Transverse colon (tissue), 4 donors: Measurements from ENCODE around the gene ARID3B. TPM values are rescaled to one million over a fixed set of nuclear protein-coding genes. Genes with fewer than 3 reads are reported as not detected.

Experiments used
- DNase-seq: peaks from one replicate; pipeline ENCODE4 v3.0.0-alpha.2; 2019
- H3K27ac ChIP-seq, 4 donors: fragments of 200-600 bp; sonication (generic); 2 replicates each; pipeline ENCODE4 v1.5.1; 2016 to 2018; ENCODE audit warnings: inconsistent platforms in 4 of 4
- H3K27me3 ChIP-seq: fragments of 200-600 bp; sonication (generic); 2 replicates; pipeline ENCODE4 v1.5.1; 2017; ENCODE audit warnings: inconsistent platforms
- H3K36me3 ChIP-seq, 4 donors: fragments of 200-600 bp; sonication (generic); 2 replicates each; pipeline ENCODE4 v1.5.1; 2017 to 2019; ENCODE audit warnings: inconsistent platforms in 4 of 4
- H3K4me1 ChIP-seq, 4 donors: fragments of 200-600 bp; sonication (generic); 2 replicates each; pipeline ENCODE4 v1.5.1; 2017 to 2020; ENCODE audit warnings: inconsistent platforms in 4 of 4
- H3K4me3 ChIP-seq, 4 donors: fragments of 200-600 bp; sonication (generic); 1 replicate in 1 of 4; 2 replicates in 3 of 4; pipeline versions ENCODE4 v1.5.1 to v1.6.1; 2017 to 2019; ENCODE audit warnings: inconsistent platforms in 4 of 4
- H3K9me3 ChIP-seq, 2 donors: fragments of 200-600 bp; sonication (generic); 2 replicates each; pipeline ENCODE4 v1.5.1; 2017 to 2019; ENCODE audit warnings: inconsistent platforms in 2 of 2
- CTCF ChIP-seq, 5 experiments: fragments of 200-600 bp in 3 of 5; fragments of 450-650 bp in 2 of 5; sonication (generic) in 3 of 5; IDR thresholded peaks; 1 replicate in 2 of 5; 2 replicates in 3 of 5; pipeline ENCODE4 v1.5.1; 2016 to 2017; ENCODE audit warnings: antibody characterized with exemption in 5 of 5, inconsistent platforms in 3 of 5, mild to moderate bottlenecking in 2 of 5, moderate library complexity in 1 of 5
- EP300 ChIP-seq: sonication (generic); formaldehyde crosslinking; IDR thresholded peaks from one replicate; pipeline ENCODE4 v1.6.1; 2017; ENCODE audit warnings: antibody characterized with exemption, low read depth
- POLR2A ChIP-seq: fragments of 450-650 bp; IDR thresholded peaks from one replicate; pipeline ENCODE4 v1.6.1; 2016; ENCODE audit warnings: antibody characterized with exemption, mild to moderate bottlenecking, moderate library complexity
- POLR2AphosphoS5 ChIP-seq, 3 donors: sonication (generic); formaldehyde crosslinking; IDR thresholded peaks; one replicate each; pipeline ENCODE4 v1.6.1; 2016; ENCODE audit warnings: antibody characterized with exemption in 3 of 3
- in situ Hi-C, 4 donors: fragments of 200-750 bp; cut with MboI; loops; one replicate each; pipeline versions ENCODE4 v1.15.0 to v1.15.1; 2017; ENCODE audit warnings: low sequenced_read_pairs in 3 of 4, low pct_ligation_motif_present in 1 of 4, low pct_unique_long_range_greater_than_20kb in 1 of 4
- intact Hi-C: fragments of 100-400 bp; cut with DNase I; formaldehyde crosslinking; loops from one replicate; pipeline ENCODE4 v1.15.1; 2023; ENCODE audit warnings: low total_unique reads
- total RNA-seq, 4 donors: library from RNA; depleted of rRNA; stranded (reverse); fragments of >200 nt; gene quantifications; one replicate each; pipeline ENCODE4 v1.1.0, GENCODE V29; 2016

ARID3B gene
- total RNA-seq, 4 donors from 2014 or later = 9.6 to 25.8 (median 12.5) TPM

- DNase-seq = no peak
- TF ChIP-seq POLR2A = no peak
- TF ChIP-seq CTCF (IDR thresholded peaks at IDR 0.05) = no peak
- TF ChIP-seq EP300 = no peak
- no peak for TF ChIP-seq POLR2AphosphoS5 (IDR thresholded peaks at IDR 0.05)
- in situ Hi-C loops (loop anchor here (10.0 to 25.0 kb wide), 3 partner anchors 108 to 316 kb away; partner anchors contain the start of genes COX5A (in 2 of the 4) and RPP25 (in 1 of the 4)), intact Hi-C loops (no loop called here)
- no peak overlapping the region for H3K27ac ChIP-seq
- no peaks in the 10 kb centered on the region for H3K36me3 ChIP-seq
- no peaks in the 10 kb centered on the region for H3K27me3 ChIP-seq
- peaks cover 4 to 44% (median 28%) of the 10 kb centered on the region in 4 donors for H3K4me1 ChIP-seq
- no peak overlapping the region for H3K4me3 ChIP-seq
- H3K9me3 ChIP-seq = no peaks in the 10 kb centered on the region
These were observed 105.5 kb downstream of the ARID3B start for GRCh38 chr15:74646480-74646879.

Other genes with a start within 250 kb of the ARID3B start
- under 1 TPM in 2 of 4 donors, not detected in 2; 0.40 to 0.79 TPM for gene CYP11A1, start 173.6 kb upstream of the ARID3B start, total RNA-seq
- 1 to 10 TPM in 3 of 4 donors, under 1 TPM in 1; 0.20 to 5.6 (median 3.1) TPM for gene SEMA7A, start 107.3 kb upstream of the ARID3B start, total RNA-seq
- gene UBL7, start 80.1 kb upstream of the ARID3B start, total RNA-seq = 100 to 1,000 TPM in 1 of 4 donors, 10 to 100 TPM in 2, 1 to 10 TPM in 1; 4.0 to 157 (median 42.3) TPM
- 100 to 1,000 TPM; 144 to 420 (median 208) TPM for gene CLK3, start 74.6 kb downstream of the ARID3B start, total RNA-seq
- gene EDC3, start 154.8 kb downstream of the ARID3B start, total RNA-seq = 100 to 1,000 TPM in 1 of 4 donors, 10 to 100 TPM in 3; 23.2 to 112 (median 29.4) TPM
- gene CYP1A1, start 184.3 kb downstream of the ARID3B start, total RNA-seq = 1 to 10 TPM in 1 of 4 donors, under 1 TPM in 1, not detected in 2; 0.55 to 1.1 TPM
- gene CYP1A2, start 207.6 kb downstream of the ARID3B start, total RNA-seq = not detected
- gene CSK, start 240.9 kb downstream of the ARID3B start, total RNA-seq = 100 to 1,000 TPM in 1 of 4 donors, 10 to 100 TPM in 3; 59.7 to 176 (median 73.4) TPM